Transverse colon (tissue), 4 donors: Measurements from ENCODE around the gene MAMDC2. TPM values are rescaled to one million over a fixed set of nuclear protein-coding genes. Genes with fewer than 3 reads are reported as not detected.

Experiments
- DNase-seq: peaks from one replicate; pipeline ENCODE4 v3.0.0-alpha.2; 2019
- H3K27ac ChIP-seq, 4 donors: fragments of 200-600 bp; sonication (generic); 2 replicates each; pipeline ENCODE4 v1.5.1; 2016 to 2018; ENCODE audit warnings: inconsistent platforms in 4 of 4
- H3K27me3 ChIP-seq: fragments of 200-600 bp; sonication (generic); 2 replicates; pipeline ENCODE4 v1.5.1; 2017; ENCODE audit warnings: inconsistent platforms
- H3K36me3 ChIP-seq, 4 donors: fragments of 200-600 bp; sonication (generic); 2 replicates each; pipeline ENCODE4 v1.5.1; 2017 to 2019; ENCODE audit warnings: inconsistent platforms in 4 of 4
- H3K4me1 ChIP-seq, 4 donors: fragments of 200-600 bp; sonication (generic); 2 replicates each; pipeline ENCODE4 v1.5.1; 2017 to 2020; ENCODE audit warnings: inconsistent platforms in 4 of 4
- H3K4me3 ChIP-seq, 4 donors: fragments of 200-600 bp; sonication (generic); 1 replicate in 1 of 4; 2 replicates in 3 of 4; pipeline versions ENCODE4 v1.5.1 to v1.6.1; 2017 to 2019; ENCODE audit warnings: inconsistent platforms in 4 of 4
- H3K9me3 ChIP-seq, 2 donors: fragments of 200-600 bp; sonication (generic); 2 replicates each; pipeline ENCODE4 v1.5.1; 2017 to 2019; ENCODE audit warnings: inconsistent platforms in 2 of 2
- EP300 ChIP-seq: sonication (generic); formaldehyde crosslinking; IDR thresholded peaks from one replicate; pipeline ENCODE4 v1.6.1; 2017; ENCODE audit warnings: antibody characterized with exemption, low read depth
- POLR2A ChIP-seq: fragments of 450-650 bp; IDR thresholded peaks from one replicate; pipeline ENCODE4 v1.6.1; 2016; ENCODE audit warnings: antibody characterized with exemption, mild to moderate bottlenecking, moderate library complexity
- POLR2AphosphoS5 ChIP-seq, 3 donors: sonication (generic); formaldehyde crosslinking; IDR thresholded peaks; one replicate each; pipeline ENCODE4 v1.6.1; 2016; ENCODE audit warnings: antibody characterized with exemption in 3 of 3
- WGBS, 2 donors: methylation state at CpG; one replicate each; pipeline ENCODE4 v1.1.5; 2018; ENCODE audit warnings: low coverage in 1 of 2; 5-methylcytosine and 5-hydroxymethylcytosine counted together
- in situ Hi-C, 4 donors: fragments of 200-750 bp; cut with MboI; loops; one replicate each; pipeline versions ENCODE4 v1.15.0 to v1.15.1; 2017; ENCODE audit warnings: low sequenced_read_pairs in 3 of 4, low pct_ligation_motif_present in 1 of 4, low pct_unique_long_range_greater_than_20kb in 1 of 4
- intact Hi-C: fragments of 100-400 bp; cut with DNase I; formaldehyde crosslinking; loops from one replicate; pipeline ENCODE4 v1.15.1; 2023; ENCODE audit warnings: low total_unique reads
- total RNA-seq, 4 donors: library from RNA; depleted of rRNA; stranded (reverse); fragments of >200 nt; gene quantifications; one replicate each; pipeline ENCODE4 v1.1.0, GENCODE V29; 2016
- TF ChIP-seq, protein P1 (sequence below), 5 experiments: fragments of 200-600 bp in 3 of 5; fragments of 450-650 bp in 2 of 5; sonication (generic) in 3 of 5; IDR thresholded peaks; 1 replicate in 2 of 5; 2 replicates in 3 of 5; pipeline ENCODE4 v1.5.1; 2016 to 2017; ENCODE audit warnings: antibody characterized with exemption in 5 of 5, inconsistent platforms in 3 of 5, mild to moderate bottlenecking in 2 of 5, moderate library complexity in 1 of 5

MAMDC2 gene
- total RNA-seq, 4 donors from 2014 or later = 7.4 to 40.5 (median 28.9) TPM

DNA sequence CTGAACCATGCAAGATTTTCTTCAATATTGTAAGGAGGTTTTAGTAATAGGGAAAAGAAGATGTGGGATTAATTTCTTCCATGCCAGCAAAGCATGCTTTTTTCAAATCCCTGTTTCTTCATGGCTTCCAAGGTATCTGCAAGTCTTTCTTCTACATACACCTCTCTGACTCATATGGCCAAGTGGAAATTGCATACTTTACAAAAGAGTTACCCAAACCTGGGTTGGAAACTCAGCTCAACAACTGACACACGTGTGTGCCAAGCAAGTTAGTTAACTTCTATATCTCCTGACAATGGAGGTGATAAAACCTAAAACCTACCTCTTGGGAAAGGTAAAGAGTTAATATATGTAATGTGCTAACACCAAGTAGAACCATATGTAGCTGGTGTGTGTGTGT is 28.5 kb upstream of the MAMDC2 start:
- TF ChIP-seq POLR2AphosphoS5 (IDR thresholded peaks at IDR 0.05) = no peak
- TF ChIP-seq, protein P1, sequence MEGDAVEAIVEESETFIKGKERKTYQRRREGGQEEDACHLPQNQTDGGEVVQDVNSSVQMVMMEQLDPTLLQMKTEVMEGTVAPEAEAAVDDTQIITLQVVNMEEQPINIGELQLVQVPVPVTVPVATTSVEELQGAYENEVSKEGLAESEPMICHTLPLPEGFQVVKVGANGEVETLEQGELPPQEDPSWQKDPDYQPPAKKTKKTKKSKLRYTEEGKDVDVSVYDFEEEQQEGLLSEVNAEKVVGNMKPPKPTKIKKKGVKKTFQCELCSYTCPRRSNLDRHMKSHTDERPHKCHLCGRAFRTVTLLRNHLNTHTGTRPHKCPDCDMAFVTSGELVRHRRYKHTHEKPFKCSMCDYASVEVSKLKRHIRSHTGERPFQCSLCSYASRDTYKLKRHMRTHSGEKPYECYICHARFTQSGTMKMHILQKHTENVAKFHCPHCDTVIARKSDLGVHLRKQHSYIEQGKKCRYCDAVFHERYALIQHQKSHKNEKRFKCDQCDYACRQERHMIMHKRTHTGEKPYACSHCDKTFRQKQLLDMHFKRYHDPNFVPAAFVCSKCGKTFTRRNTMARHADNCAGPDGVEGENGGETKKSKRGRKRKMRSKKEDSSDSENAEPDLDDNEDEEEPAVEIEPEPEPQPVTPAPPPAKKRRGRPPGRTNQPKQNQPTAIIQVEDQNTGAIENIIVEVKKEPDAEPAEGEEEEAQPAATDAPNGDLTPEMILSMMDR (IDR thresholded peaks at IDR 0.05) = no peak
- no peak for TF ChIP-seq POLR2A
- no peak for TF ChIP-seq EP300
- no peaks in the 10 kb centered on the region for H3K36me3 ChIP-seq
- no peaks in the 10 kb centered on the region for H3K9me3 ChIP-seq
- H3K4me3 ChIP-seq = no peak overlapping the region
- intact Hi-C loops = no loop called here
- no peak for DNase-seq
- no peaks in the 10 kb centered on the region for H3K4me1 ChIP-seq
- H3K27me3 ChIP-seq = no peaks in the 10 kb centered on the region
- no peak overlapping the region for H3K27ac ChIP-seq
- WGBS, 2 donors = 78 to 80% methylated on average over 1 of the region's 1 CpG
- in situ Hi-C loops = no loop called here

DNA sequence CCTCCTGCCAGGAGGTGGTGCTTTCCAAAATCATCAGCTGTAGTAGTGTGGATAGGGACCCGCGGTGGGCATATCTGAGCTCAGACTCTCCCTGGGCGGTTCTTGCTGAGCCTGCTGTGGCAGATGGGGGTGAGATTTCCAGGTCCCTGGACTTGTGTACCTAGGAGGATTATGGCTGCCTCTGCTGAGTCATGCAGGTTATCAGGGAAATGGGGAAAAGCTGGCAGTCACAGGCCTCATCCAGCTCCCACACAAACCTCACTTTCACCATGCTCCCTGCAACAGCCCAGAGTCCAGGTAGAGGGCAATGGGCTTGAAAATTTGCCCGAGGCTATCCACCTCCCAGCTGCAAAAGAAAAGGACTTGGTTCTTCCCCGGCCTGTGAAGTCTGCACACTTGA is 23.4 kb upstream of the MAMDC2 start:
- DNase-seq = no peak
- intact Hi-C loops = no loop called here

DNA sequence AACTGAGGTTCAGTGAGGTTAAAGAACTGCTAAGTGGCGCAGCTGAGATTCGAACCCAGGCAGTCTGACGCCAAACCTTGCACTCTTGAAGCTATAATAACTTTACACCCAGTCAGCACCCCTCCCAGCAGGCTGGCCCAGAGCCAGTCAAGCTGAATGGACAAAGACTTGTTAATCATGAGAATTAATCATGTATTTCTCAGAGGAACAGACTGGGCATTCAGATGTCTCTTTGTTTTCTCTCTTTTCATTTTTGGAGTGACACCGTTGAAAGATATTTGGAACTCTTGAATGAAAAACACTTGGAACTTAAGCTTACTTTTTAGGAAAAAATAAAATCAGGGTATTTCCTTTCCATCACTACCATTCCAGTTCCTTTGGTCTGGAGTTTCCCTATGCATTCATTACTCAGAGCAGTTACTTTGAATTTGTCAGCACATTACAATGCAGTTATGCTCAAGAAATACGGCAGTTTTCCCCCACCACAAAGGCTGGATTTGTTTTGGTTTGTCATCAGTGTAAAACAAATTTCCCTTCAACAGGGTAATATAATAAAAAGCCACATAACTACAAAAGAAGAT is 22.6 kb upstream of the MAMDC2 start:
- no peak for TF ChIP-seq POLR2AphosphoS5 (IDR thresholded peaks at IDR 0.05)
- no peak for TF ChIP-seq POLR2A
- TF ChIP-seq EP300 = no peak
- TF ChIP-seq, protein P1 (IDR thresholded peaks at IDR 0.05) = no peak
- no peaks in the 10 kb centered on the region for H3K27me3 ChIP-seq
- H3K9me3 ChIP-seq = no peaks in the 10 kb centered on the region
- H3K27ac ChIP-seq = no peak overlapping the region
- intact Hi-C loops = no loop called here
- H3K4me1 ChIP-seq = no peaks in the 10 kb centered on the region
- in situ Hi-C loops = no loop called here
- 60 to 66% methylated on average over 5 of the region's 5 CpGs for WGBS, 2 donors
- no peak for DNase-seq
- no peak overlapping the region for H3K4me3 ChIP-seq
- H3K36me3 ChIP-seq = no peaks in the 10 kb centered on the region

More for the DNA sequence above, 23.4 kb upstream of the MAMDC2 start:
- no peaks in the 10 kb centered on the region for H3K4me1 ChIP-seq
- H3K27ac ChIP-seq = no peak overlapping the region
- H3K27me3 ChIP-seq = no peaks in the 10 kb centered on the region
- in situ Hi-C loops = no loop called here
- no peak overlapping the region for H3K4me3 ChIP-seq
- no peaks in the 10 kb centered on the region for H3K9me3 ChIP-seq
- 80 to 100% methylated on average over 1 to 5 of the region's 5 CpGs for WGBS, 2 donors
- no peaks in the 10 kb centered on the region for H3K36me3 ChIP-seq
- TF ChIP-seq POLR2A (no peak), POLR2AphosphoS5 (IDR thresholded peaks at IDR 0.05) (no peak), EP300 (no peak)
- TF ChIP-seq, protein P1 (IDR thresholded peaks at IDR 0.05) = no peak

DNA sequence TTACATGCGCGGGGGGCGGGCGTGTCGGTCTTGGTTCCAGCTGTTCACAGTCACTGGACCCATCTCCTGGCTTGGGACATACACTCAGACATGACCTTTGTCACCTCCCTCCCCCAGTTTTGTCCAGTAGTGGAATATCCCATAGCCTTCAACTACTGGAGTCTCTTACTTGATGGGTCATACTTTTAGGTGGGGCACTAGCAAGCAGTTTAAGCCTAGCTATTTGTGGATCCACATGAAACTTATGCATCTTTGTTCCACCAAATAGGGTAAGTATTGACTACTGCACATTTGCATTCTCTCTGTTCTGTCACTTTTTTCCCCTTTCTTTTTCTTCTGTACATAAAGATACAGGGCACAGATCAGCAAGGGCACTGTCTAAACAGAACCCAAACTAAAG is 15.4 kb upstream of the MAMDC2 start:
- H3K4me1 ChIP-seq = no peaks in the 10 kb centered on the region
- intact Hi-C loops = no loop called here
- in situ Hi-C loops = no loop called here
- H3K9me3 ChIP-seq = no peaks in the 10 kb centered on the region
- no peak overlapping the region for H3K27ac ChIP-seq
- no peak for DNase-seq
- H3K36me3 ChIP-seq = no peaks in the 10 kb centered on the region
- no peak overlapping the region for H3K4me3 ChIP-seq
- no peaks in the 10 kb centered on the region for H3K27me3 ChIP-seq
- TF ChIP-seq POLR2AphosphoS5 (IDR thresholded peaks at IDR 0.05) = no peak
- TF ChIP-seq POLR2A = no peak
- TF ChIP-seq, protein P1 (IDR thresholded peaks at IDR 0.05) = no peak
- no peak for TF ChIP-seq EP300
- 80% methylated on average over 5 of the region's 5 CpGs; no CpG with 5 or more reads in 1 of the 2 donors for WGBS, 2 donors
